GM12878 (cell line): ENCODE measurements around the gene ETS1. TPM values are rescaled to one million over a fixed set of nuclear protein-coding genes. Genes with fewer than 3 reads are reported as not detected.

Experiments used
- ATF2 ChIP-seq: IDR thresholded peaks from 2 replicates; pipeline ENCODE4 v1.6.1; 2012; ENCODE audit warnings: low read length, inconsistent platforms
- BACH1 ChIP-seq: fragments of 450-650 bp; IDR thresholded peaks from 2 replicates; pipeline ENCODE4 v1.6.1; 2017; ENCODE audit warnings: mild to moderate bottlenecking, borderline replicate concordance
- BCL11A ChIP-seq: IDR thresholded peaks from 2 replicates; pipeline ENCODE4 v1.6.1; 2011; ENCODE audit warnings: low read depth, low read length
- BHLHE40 ChIP-seq, 2 experiments: fragments of 450-650 bp in 1 of 2; IDR thresholded peaks; 2 replicates each; pipeline ENCODE4 v1.6.1; 2011 to 2017; ENCODE audit warnings: low read depth in 2 of 2, borderline replicate concordance in 1 of 2, improper control_type of control experiment in 1 of 2, low read length in 1 of 2, mild to moderate bottlenecking in 1 of 2
- CEBPB ChIP-seq, 2 experiments: fragments of 150-350 bp in 1 of 2; IDR thresholded peaks; 2 replicates each; pipeline ENCODE4 v1.6.1; 2012 to 2014; ENCODE audit warnings: low read depth in 2 of 2, low read length in 2 of 2, borderline replicate concordance in 1 of 2, inconsistent platforms in 1 of 2
- CHD1 ChIP-seq: IDR thresholded peaks from 2 replicates; pipeline ENCODE4 v1.6.1; 2012; ENCODE audit warnings: low read depth, low read length, improper control_type of control experiment
- CHD4 ChIP-seq: fragments of 200-600 bp; sonication (generic); IDR thresholded peaks from 2 replicates; pipeline ENCODE4 v1.6.1; 2016; ENCODE audit warnings: mild to moderate bottlenecking
- DPF2 ChIP-seq: fragments of 450-650 bp; IDR thresholded peaks from 2 replicates; pipeline ENCODE4 v1.6.1; 2017; ENCODE audit warnings: mild to moderate bottlenecking
- EGR1 ChIP-seq, 2 experiments: IDR thresholded peaks; 1 replicate in 1 of 2; 2 replicates in 1 of 2; pipeline ENCODE4 v1.6.1; 2011 to 2012; ENCODE audit warnings: low read depth in 2 of 2, low read length in 2 of 2, borderline replicate concordance in 1 of 2, mild to moderate bottlenecking in 1 of 2, moderate library complexity in 1 of 2
- GABPA ChIP-seq: IDR thresholded peaks from 2 replicates; pipeline ENCODE4 v1.6.1; 2014; ENCODE audit warnings: antibody characterized with exemption, low read depth, mild to moderate bottlenecking, inconsistent platforms
- GATAD2B ChIP-seq: fragments of 450-650 bp; conservative IDR thresholded peaks from 2 replicates; pipeline ENCODE4 v1.6.1; 2017; ENCODE audit warnings: low read depth, mild to moderate bottlenecking, moderate library complexity
- HCFC1 ChIP-seq: fragments of 150-350 bp; IDR thresholded peaks from 2 replicates; pipeline ENCODE4 v1.6.1; 2014; ENCODE audit warnings: low read length
- HDAC2 ChIP-seq: fragments of 200-600 bp; sonication (generic); IDR thresholded peaks from 2 replicates; pipeline ENCODE4 v1.6.1; 2017
- IRF5 ChIP-seq: fragments of 450-650 bp; IDR thresholded peaks from 2 replicates; pipeline ENCODE4 v1.6.1; 2017; ENCODE audit warnings: borderline replicate concordance
- JUNB ChIP-seq: IDR thresholded peaks from 2 replicates; pipeline ENCODE4 v1.6.1; 2016; ENCODE audit warnings: antibody characterized with exemption, mild to moderate bottlenecking
- NBN ChIP-seq: fragments of 450-650 bp; IDR thresholded peaks from 2 replicates; pipeline ENCODE4 v1.6.1; 2016
- NRF1 ChIP-seq: conservative IDR thresholded peaks from 2 replicates; pipeline ENCODE4 v1.6.1; 2011; ENCODE audit warnings: mild to moderate bottlenecking, low read depth, low read length, improper control_type of control experiment
- POLR2A ChIP-seq: IDR thresholded peaks from 2 replicates; pipeline ENCODE4 v1.6.1; 2011; ENCODE audit warnings: low read depth, mild to moderate bottlenecking, low read length
- POU2F2 ChIP-seq: IDR thresholded peaks from 3 replicates; pipeline ENCODE4 v1.6.1; 2011; ENCODE audit warnings: low read depth, mild to moderate bottlenecking, low read length, borderline replicate concordance
- PRDM15 ChIP-seq: fragments of 450-650 bp; formaldehyde crosslinking; IDR thresholded peaks from 2 replicates; pipeline ENCODE4 v1.4.0; 2020; ENCODE audit warnings: mild to moderate bottlenecking, moderate library complexity
- RAD21 ChIP-seq: IDR thresholded peaks from 2 replicates; pipeline ENCODE4 v1.6.1; 2011; ENCODE audit warnings: mild to moderate bottlenecking, low read depth, low read length, moderate library complexity; ENCODE audit not compliant: insufficient read depth
- SMAD5 ChIP-seq: IDR thresholded peaks from 2 replicates; pipeline ENCODE4 v1.6.1; 2016; ENCODE audit warnings: antibody characterized with exemption, low read depth
- SMC3 ChIP-seq: IDR thresholded peaks from 2 replicates; pipeline ENCODE4 v1.6.1; 2011; ENCODE audit warnings: low read length, improper control_type of control experiment, borderline replicate concordance
- SREBF2 ChIP-seq: IDR thresholded peaks from 2 replicates; pipeline ENCODE4 v1.6.1; 2012; ENCODE audit warnings: mild to moderate bottlenecking, low read length
- YBX1 ChIP-seq: fragments of 450-650 bp; IDR thresholded peaks from 2 replicates; pipeline ENCODE4 v1.6.1; 2016; ENCODE audit warnings: antibody characterized with exemption
- ZBED1 ChIP-seq: IDR thresholded peaks from 2 replicates; pipeline ENCODE4 v1.6.1; 2016; ENCODE audit warnings: borderline replicate concordance
- ZZZ3 ChIP-seq: IDR thresholded peaks from 2 replicates; pipeline ENCODE4 v1.6.1; 2011; ENCODE audit warnings: low read depth; ENCODE audit not compliant: control insufficient read depth, insufficient read length
- polyA plus RNA-seq, 11 experiments: library from polyadenylated mRNA; depleted of rRNA in 4 of 11; unstranded in 6 of 11; stranded (reverse) in 5 of 11; fragments of >200 nt; fragmentation: Nextera tagmentation in 4 of 11; fragmentation: Illumina TruSeq in 1 of 11; extraction: Ambion mirVana in 4 of 11; extraction: Trizol in 1 of 11; gene quantifications; 1 replicate in 1 of 11; 2 replicates in 10 of 11; pipeline versions ENCODE4 v1.2.1 to v1.2.3, GENCODE V29; 2011 to 2016; ENCODE audit warnings: inconsistent platforms in 2 of 11, missing spikeins in 2 of 11, low read depth in 1 of 11
- total RNA-seq, 4 experiments: library from RNA; depleted of rRNA in 3 of 4; stranded (reverse); fragments of >200 nt in 3 of 4; fragmentation: Illumina TruSeq in 1 of 4; extraction: Trizol in 1 of 4; gene quantifications; 2 replicates each; pipeline versions ENCODE4 v1.2.1 to v1.2.3, GENCODE V29; 2013 to 2021

The ETS1 gene
- total and polyA plus RNA-seq, 10 of the 15 experiments (the other 5 are each of a cell fraction or from before 2014, with no cell fraction given) = 12.5 to 112 (median 55.5) TPM

- TF ChIP-seq PRDM15 (no peak), CHD1 (no peak), BCL11A (peak; percentile 88), GATAD2B (peak; percentile 61; the same call in 1 of the 2 replicates), POU2F2 (peak; percentile 74; the same call in 2 of the 3 replicates), EGR1 (IDR thresholded peaks at IDR 0.05; ENCODE audit: borderline replicate concordance in 1 of 2, low read depth in 2 of 2, low read length in 2 of 2) (no peak), SMC3 (no peak), CEBPB (IDR thresholded peaks at IDR 0.05; ENCODE audit: borderline replicate concordance in 1 of 2, low read depth in 2 of 2, low read length in 2 of 2) (no peak), BHLHE40 (IDR thresholded peaks at IDR 0.05; ENCODE audit: borderline replicate concordance in 1 of 2, low read depth in 2 of 2, low read length in 1 of 2) (peak; percentile 32 to 71; a peak in 2 of 4 replicates), YBX1 (no peak), ATF2 (peak; percentile 98), RAD21 (peak; percentile 25; the same call in 1 of the 2 replicates), HCFC1 (no peak), BACH1 (0 out of 2 replicates have a peak, but pooled peaks have one; percentile 16), GABPA (peak; percentile 76), JUNB (peak; percentile 99), HDAC2 (no peak), DPF2 (peak; percentile 92), CHD4 (no peak), NBN (peak; percentile 69; the same call in 1 of the 2 replicates), IRF5 (no peak), ZZZ3 (no peak), SMAD5 (no peak; the same call in none of the 2 replicates), POLR2A (peak; percentile 75), ZBED1 (peak; percentile 97), NRF1 (no peak), SREBF2 (no peak)
Measured at GRCh38 chr11:128472128-128473089, 114.9 kb downstream of the ETS1 start (continued).
